ENCODE data around the gene XIRP1.
"Not testable (repeated sequence)": the region's sequence is repeated elsewhere in the genome, so short reads cannot be mapped to it uniquely, and the experiment has no call there.

XIRP1 gene

DNA sequence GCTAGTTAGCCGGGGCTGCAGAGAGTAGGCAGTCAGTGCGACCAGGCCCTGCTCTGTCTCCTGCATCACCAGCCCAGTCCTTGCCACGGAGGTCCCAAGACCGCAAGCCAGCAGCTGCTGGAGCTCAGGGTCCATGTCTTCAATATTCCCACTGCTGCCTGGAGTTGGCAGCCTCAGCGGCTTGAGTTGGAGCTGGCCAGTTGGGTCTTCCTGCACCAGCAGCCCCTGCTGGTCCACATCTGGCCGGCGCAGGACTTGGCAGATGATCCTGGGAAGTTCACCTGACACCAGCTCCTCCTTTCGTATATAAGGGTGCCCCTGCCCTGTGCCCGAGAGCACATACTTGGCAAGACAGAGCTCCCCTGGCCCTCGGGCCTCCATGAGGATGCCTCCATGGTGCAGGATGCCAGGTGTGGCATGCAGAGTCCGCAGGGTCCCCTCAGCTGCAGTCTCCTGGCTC is 5.7 kb downstream of the XIRP1 start:
- DNase-seq (ENCODE audit: insufficient read length, low spot score) (no peak), FAIRE-seq (no peak)

DNA sequence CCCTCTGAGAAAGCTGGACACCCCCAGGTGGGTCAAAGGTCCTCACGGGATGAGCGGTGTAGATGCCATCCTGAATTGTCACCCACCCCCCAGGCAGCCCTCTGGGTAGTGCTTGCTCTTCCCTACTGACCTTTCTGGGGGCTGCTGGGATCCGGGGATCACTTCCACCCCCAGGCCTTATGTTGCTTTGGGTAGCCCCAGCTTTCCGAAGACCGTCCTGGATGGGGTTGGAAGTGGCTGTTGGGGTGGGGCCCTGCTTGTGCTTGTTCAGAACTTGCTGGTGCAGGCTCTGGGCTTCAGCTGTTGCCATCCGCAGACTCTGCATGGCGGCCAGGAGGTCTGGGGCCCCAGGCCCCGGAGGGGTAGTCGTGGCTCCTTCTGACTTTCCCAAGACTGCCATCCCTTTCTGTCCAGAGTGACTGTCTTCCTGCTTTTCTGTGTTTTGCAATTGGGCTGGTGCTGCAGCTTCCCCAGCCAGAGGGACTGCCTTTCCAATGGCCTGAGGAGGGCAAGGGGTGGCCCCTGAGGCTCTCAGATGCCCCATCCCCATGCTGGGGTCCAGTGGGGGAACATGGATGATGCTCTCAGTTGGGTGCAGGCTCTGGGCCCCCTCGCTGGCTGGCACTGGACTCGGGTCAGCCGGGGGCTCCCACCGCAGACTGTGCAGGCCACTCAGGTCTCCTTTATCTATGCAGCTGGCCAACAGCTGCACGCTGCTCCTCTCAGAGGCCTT is 6.3 kb downstream of the XIRP1 start:
- no peak for DNase-seq (ENCODE audit: insufficient read length, low spot score)
- no peak for FAIRE-seq

DNA sequence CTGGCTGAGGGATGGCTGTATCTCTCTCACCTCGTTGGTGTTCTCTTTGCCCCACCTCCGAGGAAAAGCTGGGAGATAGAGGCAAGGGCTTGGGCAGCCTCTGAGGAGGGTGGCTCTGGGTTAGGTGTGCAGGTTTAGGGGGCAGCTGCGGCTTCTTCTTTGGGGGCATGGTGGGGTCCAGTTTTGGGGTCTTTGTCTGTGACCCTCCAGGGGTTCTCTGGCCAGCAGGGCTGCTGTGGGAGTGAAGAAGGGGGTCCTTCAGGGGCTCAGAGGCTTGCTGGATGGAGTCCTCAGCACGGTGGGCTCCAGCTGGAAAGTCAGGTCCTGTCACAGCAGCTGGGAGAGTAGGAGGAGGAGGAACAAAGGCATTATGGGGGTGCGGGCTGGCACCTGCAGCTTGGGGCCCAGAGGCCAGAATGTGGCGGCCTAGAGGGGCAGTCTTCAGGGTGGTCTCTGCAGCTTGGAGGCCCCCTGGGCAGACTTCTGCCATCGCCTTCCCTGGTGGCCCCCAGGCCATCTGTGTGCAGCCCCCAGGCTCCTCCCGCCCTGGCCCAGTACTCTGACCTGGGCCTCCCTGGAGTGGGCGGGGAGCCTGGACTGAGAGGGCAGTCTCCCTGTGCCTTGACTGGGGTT is 7.0 kb downstream of the XIRP1 start:
- DNase-seq (ENCODE audit: insufficient read length, low spot score) (no peak), FAIRE-seq (no peak)

GRCh38 chr3:39184968-39185285 is 7.5 kb downstream of the XIRP1 start:
- FAIRE-seq, result no peak
- DNase-seq (ENCODE audit: insufficient read length, low spot score), result no peak

DNA sequence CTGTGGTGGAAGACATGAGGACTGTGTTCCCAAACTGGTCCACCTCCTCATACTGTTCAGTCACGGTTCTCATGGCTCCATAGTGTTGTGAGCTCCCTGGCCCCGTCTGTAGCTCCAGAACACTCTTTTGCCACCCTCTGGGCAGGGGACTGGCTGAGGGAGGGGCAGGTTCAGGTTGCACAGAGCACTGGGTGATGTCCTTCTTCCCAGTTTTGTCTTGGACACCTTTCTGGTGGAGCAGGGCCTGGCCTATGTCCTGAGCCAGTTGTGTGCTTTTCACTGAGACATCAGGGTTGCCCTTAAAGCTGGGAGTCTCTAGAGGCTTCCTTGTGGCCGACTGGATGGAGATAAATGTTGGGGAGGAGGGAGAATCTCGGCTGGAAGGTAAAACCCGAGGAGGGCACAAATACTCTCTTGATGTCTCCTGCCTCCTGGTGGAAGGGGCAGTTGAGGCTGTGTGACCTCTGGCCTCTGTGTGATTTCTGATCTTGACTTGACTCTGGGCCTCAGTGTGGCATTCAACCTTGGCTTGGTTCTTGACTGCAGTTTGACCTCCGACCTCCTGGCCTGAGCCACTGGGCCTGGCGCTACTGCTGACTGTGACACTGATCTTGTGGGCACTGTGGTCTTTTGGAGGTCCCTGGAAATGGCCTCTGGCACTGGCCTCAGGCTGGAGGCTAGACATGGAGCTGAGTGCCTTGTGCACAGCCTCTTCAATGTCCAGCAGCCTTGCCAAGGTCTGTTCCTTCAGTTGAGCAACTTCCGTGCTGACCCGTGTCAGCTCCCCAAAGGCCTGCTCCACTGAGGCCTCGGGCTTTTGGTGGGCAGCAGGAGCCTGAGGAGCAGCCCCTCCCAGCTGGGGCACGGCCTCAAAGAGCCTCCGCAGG is 8.1 kb downstream of the XIRP1 start:
- DNase-seq (ENCODE audit: insufficient read length, low spot score) (no peak), FAIRE-seq (no peak)

DNA sequence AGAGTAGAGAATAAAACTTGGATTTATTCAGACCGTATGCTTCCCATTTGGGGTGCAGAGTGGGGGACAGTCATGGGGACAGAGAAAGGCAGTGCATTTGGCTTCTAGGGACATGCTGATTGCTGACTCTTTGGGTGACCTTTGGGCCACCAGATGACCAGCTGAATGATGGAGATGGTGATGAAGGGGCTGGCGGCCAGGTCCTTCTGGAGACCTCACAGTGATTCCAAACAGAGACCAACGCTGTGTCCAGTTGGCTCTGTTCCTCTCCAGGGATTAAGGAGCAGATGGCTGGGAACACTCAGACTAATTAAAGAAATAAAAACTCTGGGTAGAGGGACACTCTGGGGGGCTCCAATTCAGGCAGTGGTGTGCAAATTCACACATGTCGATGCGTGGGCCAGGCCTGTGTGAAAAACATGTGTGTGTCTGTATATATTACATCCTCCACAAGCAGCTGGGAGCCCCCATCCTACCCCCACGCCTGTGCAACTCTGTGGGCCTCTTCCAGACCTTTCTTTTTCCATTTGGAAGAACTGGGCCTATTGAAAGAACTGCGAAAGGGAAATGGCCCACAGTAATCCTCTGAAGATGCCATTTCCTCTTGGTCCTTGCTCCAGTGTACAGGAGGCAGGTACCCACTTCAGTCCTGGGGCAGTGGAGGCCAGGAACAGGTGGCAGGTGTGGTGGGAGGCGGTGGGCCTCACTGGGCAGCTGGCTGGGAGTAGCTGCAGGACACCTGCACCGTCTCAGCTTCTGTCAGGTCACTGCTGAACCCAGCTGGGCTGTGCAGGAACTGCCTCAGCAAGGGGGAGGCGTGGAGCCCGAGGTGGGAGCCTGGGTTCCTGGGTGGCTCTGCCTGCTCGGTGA is 8.9 kb downstream of the XIRP1 start:
- FAIRE-seq, result no peak
- DNase-seq (ENCODE audit: insufficient read length, low spot score), result no peak

GRCh38 chr3:39181408-39182335 is 10.7 kb downstream of the XIRP1 start:
- DNase-seq (ENCODE audit: insufficient read length, low spot score), result no peak
- no peak for FAIRE-seq

DNA sequence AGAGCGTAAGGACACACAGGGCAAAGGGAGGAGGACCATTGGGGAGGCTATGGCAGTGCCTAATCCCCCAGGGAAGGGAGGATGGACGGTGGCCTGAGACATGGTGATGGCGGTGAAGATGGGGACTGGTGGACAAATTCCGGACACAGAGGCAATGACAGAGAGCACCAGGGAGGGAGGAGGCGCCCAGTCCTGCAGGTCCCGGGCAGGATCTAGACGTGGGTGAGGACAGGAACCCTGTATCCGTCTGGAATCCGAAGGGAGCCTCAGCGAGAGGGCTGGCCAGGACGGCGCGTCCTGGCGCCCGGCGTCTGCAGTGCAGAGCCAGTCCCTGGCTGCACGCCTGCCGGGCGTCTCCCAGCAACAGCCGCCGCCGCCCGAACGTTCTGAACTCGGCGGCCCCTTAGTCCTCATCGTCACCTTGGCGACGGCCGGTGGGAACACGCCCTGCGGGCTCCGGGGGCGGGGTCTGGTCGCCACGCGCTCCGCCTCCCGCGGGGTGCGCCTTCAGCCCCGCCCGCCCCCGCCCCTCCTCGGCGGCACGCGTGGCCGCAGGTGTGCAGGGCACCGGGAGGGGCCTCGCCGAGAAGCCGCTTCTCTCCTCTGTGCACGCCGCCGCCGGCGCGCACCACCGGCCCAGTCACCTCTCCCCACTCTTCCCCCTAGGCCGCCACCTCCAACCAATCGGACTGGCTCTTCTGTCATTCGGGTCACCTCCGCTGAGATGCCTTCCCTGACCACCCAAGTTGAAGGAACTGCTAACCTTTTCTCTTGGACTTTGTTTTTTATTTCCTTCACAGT is 11.6 kb downstream of the XIRP1 start:
- DNase-seq (ENCODE audit: insufficient read length, low spot score) (peak; percentile 76), FAIRE-seq (no peak)

DNA sequence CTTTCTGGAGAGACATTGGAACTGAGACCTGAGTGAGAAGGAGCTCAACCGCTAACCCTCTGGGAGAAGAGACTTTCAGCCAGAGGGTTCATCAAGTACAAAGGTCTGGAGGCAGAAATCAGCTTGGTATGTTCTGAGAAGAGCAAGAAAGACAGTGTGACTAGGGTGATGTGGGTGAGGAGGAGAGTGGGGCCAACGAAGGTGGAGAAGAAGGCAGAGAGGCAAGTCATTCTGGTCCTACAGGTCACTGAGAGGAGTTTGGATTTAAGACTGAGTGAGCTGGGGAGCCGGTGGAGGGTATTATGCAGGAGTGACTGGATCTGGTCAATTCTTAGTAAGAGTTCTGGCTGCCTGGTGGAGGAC is 12.2 kb downstream of the XIRP1 start:
- FAIRE-seq, result no peak

DNA sequence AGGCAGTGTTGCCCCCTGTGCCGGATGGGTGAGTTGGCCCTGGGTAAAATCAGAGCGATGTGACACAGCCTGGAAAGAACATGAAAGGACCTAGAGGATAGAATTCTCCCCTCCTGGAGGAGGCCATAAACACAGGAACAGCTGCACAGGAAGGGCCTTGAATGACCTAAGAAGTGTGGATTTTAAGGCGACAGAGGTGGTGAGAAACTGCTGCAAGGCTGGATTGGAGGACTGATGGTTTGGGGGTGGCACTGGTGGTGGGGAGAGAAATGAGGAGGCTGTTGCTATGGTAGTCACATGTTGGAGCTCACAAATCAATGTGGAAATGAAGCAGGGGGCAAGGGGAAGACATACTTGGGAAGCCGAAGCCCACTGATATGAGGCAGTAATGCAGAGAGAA is 13.8 kb downstream of the XIRP1 start:
- DNase-seq (ENCODE audit: insufficient read length, low spot score), result no peak
- no peak for FAIRE-seq

More for the DNA sequence above, 12.2 kb downstream of the XIRP1 start:
- no peak for DNase-seq (ENCODE audit: insufficient read length, low spot score)

DNA sequence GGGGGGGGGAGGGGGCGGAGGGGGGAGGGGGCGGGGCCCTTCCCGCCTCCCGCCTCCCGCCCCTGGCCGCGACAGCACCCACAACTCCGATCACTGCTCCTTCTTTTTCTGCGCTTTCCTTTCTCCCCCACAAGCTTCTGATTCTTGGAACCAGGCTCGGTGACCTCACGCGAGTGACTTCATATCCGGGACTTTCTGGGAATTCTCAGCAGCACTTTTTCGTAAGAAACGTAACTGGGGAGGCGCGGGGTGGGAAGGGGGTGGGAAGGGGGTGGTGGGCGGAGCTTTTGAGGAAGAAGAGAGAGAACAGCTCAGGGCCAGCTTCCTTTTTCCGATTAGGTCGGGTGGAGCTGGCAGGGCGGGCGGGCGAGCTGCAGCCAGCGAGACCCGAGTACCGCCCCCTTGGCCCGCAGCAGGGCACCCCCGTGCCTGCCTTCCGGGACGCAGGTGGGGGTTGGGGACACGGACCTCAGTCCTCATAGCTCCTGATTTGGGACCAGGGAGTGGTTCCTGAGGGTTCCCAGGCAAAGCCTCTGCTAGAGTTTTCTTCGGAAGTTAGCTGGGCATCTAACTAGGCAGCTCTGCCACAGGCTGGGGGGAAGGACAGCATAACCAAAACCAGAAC is 14.6 kb downstream of the XIRP1 start:
- FAIRE-seq (no peak), DNase-seq (ENCODE audit: insufficient read length, low spot score) (peak; percentile 78)

- FAIRE-seq, result no peak
- no peak for DNase-seq (ENCODE audit: insufficient read length, low spot score)
Observed at GRCh38 chr3:39176025-39176714, 16.2 kb downstream of the XIRP1 start.

- FAIRE-seq (no peak), DNase-seq (ENCODE audit: insufficient read length, low spot score) (no peak)
Observed at GRCh38 chr3:39173318-39174125, 18.9 kb downstream of the XIRP1 start.

DNA sequence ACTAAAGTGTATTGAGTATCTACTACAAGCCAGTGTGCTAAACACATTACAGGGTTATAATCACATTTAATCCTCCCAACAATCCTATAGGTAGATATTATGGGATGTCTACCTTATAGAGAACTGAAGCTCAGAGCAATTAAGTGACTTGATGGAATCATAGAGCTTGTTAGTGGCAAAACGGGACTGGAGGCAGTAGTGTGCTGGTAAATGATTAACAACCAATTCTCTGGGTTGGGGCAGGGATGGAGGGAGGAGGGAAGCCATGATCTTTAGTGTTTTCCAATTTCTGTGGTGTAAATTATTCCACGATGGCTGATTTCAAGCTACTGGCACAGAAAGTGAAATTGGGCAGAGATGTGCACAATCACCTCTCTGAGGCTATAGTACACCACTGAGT is 20.5 kb downstream of the XIRP1 start:
- DNase-seq (ENCODE audit: insufficient read length, low spot score) (no peak), FAIRE-seq (no peak)

DNA sequence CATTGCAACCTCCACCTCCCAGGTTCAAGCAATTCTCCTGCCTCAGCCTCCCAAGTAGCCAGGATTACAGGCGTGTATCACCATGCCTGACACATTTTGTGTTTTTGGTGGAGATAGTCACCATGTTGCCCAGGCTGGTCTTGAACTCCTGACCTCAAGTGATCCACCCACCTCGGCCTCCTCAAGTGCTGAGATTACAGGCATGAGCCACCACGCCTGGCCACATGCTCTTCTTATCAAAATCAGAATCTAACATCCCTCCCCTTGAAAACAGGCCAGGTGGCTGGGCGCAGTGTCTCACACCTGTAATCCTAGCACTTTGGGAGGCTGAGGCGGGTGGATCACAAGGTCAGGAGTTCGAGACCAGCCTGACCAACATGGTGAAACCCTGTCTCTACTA is 21.5 kb downstream of the XIRP1 start:
- FAIRE-seq; DNase-seq (ENCODE audit: insufficient read length, low spot score): not testable (repeated sequence)

DNA sequence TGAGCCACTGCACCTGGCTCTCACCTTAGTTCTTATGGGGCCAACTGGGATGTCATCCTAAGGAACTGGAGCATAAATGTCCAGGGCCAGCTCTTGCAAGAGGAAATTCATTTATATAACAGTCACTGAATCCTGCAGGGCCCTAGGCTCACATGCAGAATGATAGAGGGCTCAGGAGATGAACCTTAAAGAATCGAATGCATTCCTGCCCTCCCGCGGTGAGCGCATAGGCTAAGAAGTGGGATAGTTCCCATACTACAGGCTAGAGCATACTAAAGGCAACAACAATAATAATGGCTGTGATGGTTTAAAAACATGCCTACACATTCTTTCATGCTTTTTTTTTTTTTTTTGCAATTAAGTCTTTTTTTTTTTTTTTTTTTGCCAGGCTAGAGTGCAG is 21.9 kb downstream of the XIRP1 start:
- DNase-seq (ENCODE audit: insufficient read length, low spot score) (no peak), FAIRE-seq (no peak)

- FAIRE-seq, result no peak
Observed at GRCh38 chr3:39169712-39170111, 22.7 kb downstream of the XIRP1 start.

More at GRCh38 chr3:39169712-39170111, 22.7 kb downstream of the XIRP1 start:
- DNase-seq (ENCODE audit: insufficient read length, low spot score), result no peak
